ENCODE data around the gene CABP2. TPM values are rescaled to one million over a fixed set of nuclear protein-coding genes. Genes with fewer than 3 reads are reported as not detected.

CABP2 gene
- total RNA-seq, 1 experiment from 2014 or later = not detected

DNA sequence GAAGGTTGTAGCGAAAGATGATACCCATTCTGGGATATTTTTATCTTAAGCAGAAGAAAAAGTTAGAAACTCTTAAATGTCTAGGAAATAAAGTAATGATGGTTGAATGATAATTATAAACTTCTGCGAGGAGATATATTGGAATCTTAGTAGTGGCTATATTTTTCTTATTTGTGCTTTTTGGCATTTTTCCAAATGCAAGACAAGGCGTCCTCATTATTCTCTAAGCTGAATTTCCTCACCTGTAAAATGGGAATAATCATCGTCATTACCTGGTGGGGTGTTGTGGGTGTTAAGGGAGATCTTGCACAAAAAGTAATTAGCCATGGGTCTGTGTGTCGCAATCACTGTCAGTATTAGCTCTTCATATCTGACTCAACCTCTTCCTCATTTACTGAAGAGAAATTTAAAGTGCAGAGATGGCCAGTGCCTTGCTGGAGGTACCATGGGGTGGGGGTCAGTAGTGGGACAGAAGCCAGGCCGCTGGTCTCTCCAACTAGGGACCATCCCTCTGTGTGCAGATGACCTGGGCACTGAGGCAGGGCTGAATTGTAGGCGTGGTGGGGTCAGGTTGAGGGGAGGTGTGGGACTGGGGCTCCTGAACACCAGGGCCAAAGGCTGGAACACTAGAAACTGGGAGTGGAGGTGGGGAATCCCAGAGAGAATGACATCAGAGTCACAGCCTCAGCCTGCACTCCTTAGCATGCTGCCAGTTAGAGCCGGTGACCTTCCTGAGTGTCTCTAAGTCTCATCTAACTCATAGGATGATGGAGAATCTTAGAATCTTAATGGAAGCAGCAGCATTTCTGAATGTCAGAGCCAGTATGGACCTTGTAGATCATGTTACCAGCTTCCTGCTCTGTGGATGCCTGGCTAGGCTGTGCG lies 22.2 kb downstream of the CABP2 start:
- no peak for DNase-seq
- CTCF ChIA-PET = no interaction called here
- Mint-ChIP-seq H3K9me3 (ENCODE audit: low read depth, unreplicated experiment) (no peaks in the 10 kb centered on the region), H3K27me3 (ENCODE audit: unreplicated experiment) (no peaks in the 10 kb centered on the region), H3K36me3 (ENCODE audit: insufficient read depth, unreplicated experiment) (peaks cover 61% of the 10 kb centered on the region), H3K4me1 (ENCODE audit: low read depth, unreplicated experiment) (peaks cover 10% of the 10 kb centered on the region), H3K4me3 (ENCODE audit: low read depth, unreplicated experiment) (no peak overlapping the region), H3K27ac (ENCODE audit: unreplicated experiment) (no peak overlapping the region)
- TF ChIP-seq, protein P1, sequence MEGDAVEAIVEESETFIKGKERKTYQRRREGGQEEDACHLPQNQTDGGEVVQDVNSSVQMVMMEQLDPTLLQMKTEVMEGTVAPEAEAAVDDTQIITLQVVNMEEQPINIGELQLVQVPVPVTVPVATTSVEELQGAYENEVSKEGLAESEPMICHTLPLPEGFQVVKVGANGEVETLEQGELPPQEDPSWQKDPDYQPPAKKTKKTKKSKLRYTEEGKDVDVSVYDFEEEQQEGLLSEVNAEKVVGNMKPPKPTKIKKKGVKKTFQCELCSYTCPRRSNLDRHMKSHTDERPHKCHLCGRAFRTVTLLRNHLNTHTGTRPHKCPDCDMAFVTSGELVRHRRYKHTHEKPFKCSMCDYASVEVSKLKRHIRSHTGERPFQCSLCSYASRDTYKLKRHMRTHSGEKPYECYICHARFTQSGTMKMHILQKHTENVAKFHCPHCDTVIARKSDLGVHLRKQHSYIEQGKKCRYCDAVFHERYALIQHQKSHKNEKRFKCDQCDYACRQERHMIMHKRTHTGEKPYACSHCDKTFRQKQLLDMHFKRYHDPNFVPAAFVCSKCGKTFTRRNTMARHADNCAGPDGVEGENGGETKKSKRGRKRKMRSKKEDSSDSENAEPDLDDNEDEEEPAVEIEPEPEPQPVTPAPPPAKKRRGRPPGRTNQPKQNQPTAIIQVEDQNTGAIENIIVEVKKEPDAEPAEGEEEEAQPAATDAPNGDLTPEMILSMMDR (IDR thresholded peaks at IDR 0.05; ENCODE audit: unreplicated experiment) = no peak
- TSS peak; percentile 22 for BruUV-seq (replicated peaks)
- intact Hi-C loops (cut with micrococcal nuclease; ENCODE audit: unreplicated experiment) = loop anchor here (10.0 kb wide), 2 partner anchors 76 to 146 kb away; partner anchors contain the start of genes POLD4 and RPS6KB2

DNA sequence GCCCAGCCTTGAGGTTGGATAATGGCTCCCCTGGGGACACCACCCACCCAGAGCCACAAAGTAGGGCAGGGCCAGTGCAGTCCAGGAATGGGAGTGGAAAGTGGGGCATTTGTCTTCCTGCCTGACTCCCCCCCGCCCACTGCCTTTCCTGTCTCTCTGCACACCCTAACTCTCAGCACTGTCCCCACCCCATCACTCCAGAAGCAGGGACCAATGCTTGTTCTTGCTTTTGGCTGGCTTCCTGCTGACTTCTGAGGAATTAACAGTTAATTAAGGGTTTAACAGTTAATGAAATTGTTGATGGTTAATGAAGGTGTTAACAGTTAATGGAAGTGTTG lies 22.8 kb downstream of the CABP2 start:
- DNase-seq = no peak
- CTCF ChIA-PET = no interaction called here
- peaks cover 61% of the 10 kb centered on the region for H3K36me3 Mint-ChIP-seq (ENCODE audit: insufficient read depth, unreplicated experiment)
- H3K27ac Mint-ChIP-seq (ENCODE audit: unreplicated experiment) = no peak overlapping the region
- BruUV-seq (replicated peaks) = no TSS peak
- TF ChIP-seq, protein P1 (IDR thresholded peaks at IDR 0.05; ENCODE audit: unreplicated experiment) = no peak
- intact Hi-C loops (cut with micrococcal nuclease; ENCODE audit: unreplicated experiment) = loop anchor here (10.0 kb wide), 2 partner anchors 76 to 146 kb away; partner anchors contain the start of genes POLD4 and RPS6KB2
- no peak overlapping the region for H3K4me3 Mint-ChIP-seq (ENCODE audit: low read depth, unreplicated experiment)
- H3K4me1 Mint-ChIP-seq (ENCODE audit: low read depth, unreplicated experiment) = peaks cover 3% of the 10 kb centered on the region
- H3K9me3 Mint-ChIP-seq (ENCODE audit: low read depth, unreplicated experiment) = no peaks in the 10 kb centered on the region
- no peaks in the 10 kb centered on the region for H3K27me3 Mint-ChIP-seq (ENCODE audit: unreplicated experiment)

DNA sequence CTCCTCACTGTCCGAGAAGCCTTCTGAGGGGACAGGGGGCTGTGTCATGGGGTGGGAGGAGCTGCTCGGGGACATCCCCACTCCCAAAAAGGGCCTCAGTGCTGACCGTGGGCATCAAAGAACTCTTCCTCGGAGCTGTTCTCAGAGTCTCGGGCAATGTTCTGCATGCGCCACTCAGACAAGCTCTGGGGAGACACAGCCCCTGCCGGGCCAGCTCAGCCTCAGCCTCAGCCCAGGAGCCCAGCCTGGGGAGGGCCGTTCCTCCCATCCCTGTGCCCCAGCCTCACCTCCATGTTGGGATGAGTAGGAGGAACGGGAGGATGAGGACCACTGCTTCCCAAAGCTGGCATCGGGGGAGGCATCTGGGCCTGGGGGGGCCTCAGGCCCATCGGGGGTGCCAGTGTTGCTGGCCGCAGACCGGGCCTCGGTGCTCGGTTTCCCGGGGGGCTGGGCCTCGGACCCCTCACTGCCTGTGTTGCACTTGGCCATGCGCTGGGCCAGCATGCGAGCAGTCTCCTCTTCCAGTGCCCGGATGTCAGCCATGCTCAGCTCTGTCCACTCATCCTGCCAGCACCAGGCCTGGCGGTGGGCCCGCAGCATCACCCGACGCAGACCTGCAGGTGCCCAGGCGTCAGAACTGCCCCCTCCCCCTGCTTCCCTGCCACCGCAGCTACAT lies 23.3 kb downstream of the CABP2 start:
- CTCF ChIA-PET = no interaction called here
- H3K9me3 Mint-ChIP-seq (ENCODE audit: low read depth, unreplicated experiment) = no peaks in the 10 kb centered on the region
- TF ChIP-seq, protein P1 (IDR thresholded peaks at IDR 0.05; ENCODE audit: unreplicated experiment) = no peak
- H3K27me3 Mint-ChIP-seq (ENCODE audit: unreplicated experiment) = no peaks in the 10 kb centered on the region
- peaks cover 56% of the 10 kb centered on the region for H3K36me3 Mint-ChIP-seq (ENCODE audit: insufficient read depth, unreplicated experiment)
- H3K27ac Mint-ChIP-seq (ENCODE audit: unreplicated experiment) = no peak overlapping the region
- H3K4me3 Mint-ChIP-seq (ENCODE audit: low read depth, unreplicated experiment) = no peak overlapping the region
- intact Hi-C loops (cut with micrococcal nuclease; ENCODE audit: unreplicated experiment) = loop anchor here (10.0 kb wide), 2 partner anchors 75 to 145 kb away; partner anchors contain the start of genes POLD4 and RPS6KB2
- no TSS peak for BruUV-seq (replicated peaks)
- no peaks in the 10 kb centered on the region for H3K4me1 Mint-ChIP-seq (ENCODE audit: low read depth, unreplicated experiment)
- no peak for DNase-seq

DNA sequence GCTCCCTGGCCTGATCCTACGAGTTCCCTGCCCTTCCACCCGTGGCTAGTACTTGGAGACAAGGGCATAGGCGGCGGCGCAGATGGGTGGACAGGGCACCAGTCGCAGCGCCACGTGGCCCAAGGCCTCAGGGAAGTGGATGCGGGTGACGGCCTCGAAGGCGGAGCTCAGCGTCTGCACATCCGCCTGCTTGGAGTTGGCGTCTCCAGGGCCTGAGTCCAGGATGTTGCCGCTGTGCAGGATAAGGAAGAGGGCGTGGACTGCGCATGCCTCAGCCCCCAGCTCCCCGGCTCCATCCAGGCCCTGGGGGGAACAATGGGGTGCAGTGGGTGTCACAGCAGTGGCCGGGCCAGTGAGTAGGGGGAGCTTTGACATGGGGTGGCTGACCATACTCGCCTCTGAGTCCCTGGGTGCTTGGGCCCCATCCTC lies 24.7 kb downstream of the CABP2 start:
- TF ChIP-seq, protein P1 (IDR thresholded peaks at IDR 0.05; ENCODE audit: unreplicated experiment) = no peak
- DNase-seq = no peak
- no TSS peak for BruUV-seq (replicated peaks)
- intact Hi-C loops (cut with micrococcal nuclease; ENCODE audit: unreplicated experiment) = no loop called here
- Mint-ChIP-seq H3K27ac (ENCODE audit: unreplicated experiment) (no peak overlapping the region), H3K27me3 (ENCODE audit: unreplicated experiment) (no peaks in the 10 kb centered on the region), H3K9me3 (ENCODE audit: low read depth, unreplicated experiment) (no peaks in the 10 kb centered on the region), H3K4me3 (ENCODE audit: low read depth, unreplicated experiment) (no peak overlapping the region), H3K36me3 (ENCODE audit: insufficient read depth, unreplicated experiment) (peaks cover 53% of the 10 kb centered on the region), H3K4me1 (ENCODE audit: low read depth, unreplicated experiment) (no peaks in the 10 kb centered on the region)
- CTCF ChIA-PET = no interaction called here
